ENCODE results near the gene RPAP3. TPM values are rescaled to one million over a fixed set of nuclear protein-coding genes. Genes with fewer than 3 reads are reported as not detected.

The RPAP3 gene
- 10 to 100 TPM; 18.9 to 19.9 TPM for total RNA-seq
- 10 to 100 TPM in 1 of 2 donors, 1 to 10 TPM in 1; 9.5 to 10.8 TPM for polyA plus RNA-seq
- long read RNA-seq, donor 1, full-length matches to known transcripts = 5 of 5 reads
- long read RNA-seq, donor 1, partial matches to known transcripts = 0 of 5 reads
- long read RNA-seq, donor 1, other reads (novel, unspliced or antisense) = 0 of 5 reads
- long read RNA-seq, donor 2, partial matches to known transcripts = 0 of 3 reads
- long read RNA-seq, donor 2, other reads (novel, unspliced or antisense) = 0 of 3 reads
- long read RNA-seq, donor 3, partial matches to known transcripts = 0 of 4 reads
- long read RNA-seq, donor 3, other reads (novel, unspliced or antisense) = 0 of 4 reads
- long read RNA-seq, donor 4 = 0 reads
- long read RNA-seq, donor 5, full-length matches to known transcripts = 8 of 8 reads
- long read RNA-seq, donor 5, partial matches to known transcripts = 0 of 8 reads
- long read RNA-seq, donor 5, other reads (novel, unspliced or antisense) = 0 of 8 reads

GRCh38 chr12:47705566-47706425 lies at the start of gene RPAP3:
Gene RPAP3, minus strand, starts transcription at chr12:47706030. Its CDS starts 3,190 bp downstream, at chr12:47702840.
- 1% methylated on average over 45 to 66 of the region's 66 CpGs for WGBS, 2 donors

GRCh38 chr12:47754881-47755280 lies 49.1 kb upstream of the RPAP3 start:
- Histone ChIP-seq H3K27me3 (ENCODE audit: control insufficient read depth in 3 of 3, insufficient read depth in 3 of 3, low read length in 2 of 3) (no peaks in the 10 kb centered on the region), H3K4me3 (no peak overlapping the region), H3K9me3 (ENCODE audit: control insufficient read depth in 4 of 4, insufficient read depth in 3 of 4, low read length in 3 of 4) (no peaks in the 10 kb centered on the region), H3K36me3 (ENCODE audit: control insufficient read depth in 4 of 4, insufficient read depth in 4 of 4, low read length in 4 of 4) (peaks cover 0 to 11% (median 0%) of the 10 kb centered on the region in 4 donors), H3K27ac (ENCODE audit: low read depth in 1 of 2, low read length in 1 of 2) (peak overlapping the region; percentile 68 to 81), H3K9ac (ENCODE audit: insufficient read depth in 1 of 2, low read length in 2 of 2) (no peak overlapping the region), H3K4me1 (ENCODE audit: control insufficient read depth in 5 of 5, insufficient read depth in 5 of 5, low read length in 5 of 5) (peaks cover 11 to 38% (median 23%) of the 10 kb centered on the region in 5 donors)
- DNase-seq (peak in 2 of 3 donors; percentile 50 to 73), ATAC-seq (ENCODE audit: insufficient read depth, low FRiP score) (no peak)
- no peak for TF ChIP-seq CTCF (IDR thresholded peaks at IDR 0.05; ENCODE audit: control extremely low read depth, extremely low read depth)
- 47 to 74% methylated on average over 3 of the region's 3 CpGs for WGBS, 2 donors

More at GRCh38 chr12:47705566-47706425, at the start of gene RPAP3:
- H3K9me3 ChIP-seq (ENCODE audit: control insufficient read depth in 4 of 4, insufficient read depth in 3 of 4, low read length in 3 of 4) = no peaks in the 10 kb centered on the region
- H3K4me1 ChIP-seq (ENCODE audit: control insufficient read depth in 5 of 5, insufficient read depth in 5 of 5, low read length in 5 of 5) = peaks cover 0 to 17% (median 4%) of the 10 kb centered on the region in 5 donors
- ATAC-seq (ENCODE audit: insufficient read depth, low FRiP score) (peak; percentile 97), DNase-seq (peak; percentile 96 to 98 (median 96))
- peak within 1 kb of the TSS; percentile 89 to 93 for H3K27ac ChIP-seq (ENCODE audit: low read depth in 1 of 2, low read length in 1 of 2)
- H3K36me3 ChIP-seq (ENCODE audit: control insufficient read depth in 4 of 4, insufficient read depth in 4 of 4, low read length in 4 of 4) = peaks cover 0 to 1% (median under 1%) of the 10 kb centered on the region in 4 donors
- peak within 1 kb of the TSS; percentile 97 for H3K4me3 ChIP-seq
- TF ChIP-seq CTCF (IDR thresholded peaks at IDR 0.05; ENCODE audit: control extremely low read depth, extremely low read depth) = peak; percentile 28
- peak within 1 kb of the TSS; percentile 42 to 93 for H3K9ac ChIP-seq (ENCODE audit: insufficient read depth in 1 of 2, low read length in 2 of 2)
- H3K27me3 ChIP-seq (ENCODE audit: control insufficient read depth in 3 of 3, insufficient read depth in 3 of 3, low read length in 2 of 3) = no peaks in the 10 kb centered on the region

- no peak for TF ChIP-seq CTCF (IDR thresholded peaks at IDR 0.05; ENCODE audit: control extremely low read depth, extremely low read depth)
- Histone ChIP-seq H3K4me1 (ENCODE audit: control insufficient read depth in 5 of 5, insufficient read depth in 5 of 5, low read length in 5 of 5) (peaks cover 11 to 34% (median 23%) of the 10 kb centered on the region in 5 donors), H3K27ac (ENCODE audit: low read depth in 1 of 2, low read length in 1 of 2) (peak overlapping the region; percentile 68 to 92), H3K4me3 (no peak overlapping the region), H3K9me3 (ENCODE audit: control insufficient read depth in 4 of 4, insufficient read depth in 3 of 4, low read length in 3 of 4) (no peaks in the 10 kb centered on the region), H3K36me3 (ENCODE audit: control insufficient read depth in 4 of 4, insufficient read depth in 4 of 4, low read length in 4 of 4) (peaks cover 0 to 13% (median 0%) of the 10 kb centered on the region in 4 donors), H3K27me3 (ENCODE audit: control insufficient read depth in 3 of 3, insufficient read depth in 3 of 3, low read length in 2 of 3) (no peaks in the 10 kb centered on the region), H3K9ac (ENCODE audit: insufficient read depth in 1 of 2, low read length in 2 of 2) (no peak overlapping the region)
- ATAC-seq (ENCODE audit: insufficient read depth, low FRiP score) (no peak), DNase-seq (no peak)
- WGBS, 2 donors = 85 to 91% methylated on average over 4 of the region's 4 CpGs
These were observed 48.3 kb upstream of the RPAP3 start for GRCh38 chr12:47754126-47754525.

All from lung (tissue), 16 donors.